ENCODE data around the gene DGKG. TPM values are rescaled to one million over a fixed set of nuclear protein-coding genes. Genes with fewer than 3 reads are reported as not detected.

Gene DGKG
- total RNA-seq, 2 donors from 2014 or later: 0.49 to 1.5 TPM

DNA sequence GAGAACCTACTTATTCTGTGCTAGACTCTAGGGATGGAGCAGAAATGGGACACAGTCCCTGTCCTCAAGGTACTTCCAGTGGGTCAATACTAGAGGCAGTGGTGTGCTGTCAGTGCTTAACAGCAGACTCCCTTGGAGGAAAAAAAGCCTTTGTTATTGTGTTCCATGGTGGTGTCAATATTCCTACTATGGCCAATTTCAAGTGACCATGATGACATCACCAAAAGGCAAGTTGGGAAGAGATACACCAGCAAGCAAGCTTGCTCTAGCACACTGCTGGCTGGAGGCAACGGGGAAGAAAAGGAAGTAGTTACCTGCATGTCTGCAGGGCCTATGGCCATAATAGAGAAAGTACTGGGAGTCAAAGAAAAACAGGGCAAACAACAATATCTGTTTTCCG is 163.6 kb downstream of the DGKG start:
- ATAC-seq: no peak
- no peak for DNase-seq
- intact Hi-C loops (cut with DNase I, micrococcal nuclease): no loop called here

DNA sequence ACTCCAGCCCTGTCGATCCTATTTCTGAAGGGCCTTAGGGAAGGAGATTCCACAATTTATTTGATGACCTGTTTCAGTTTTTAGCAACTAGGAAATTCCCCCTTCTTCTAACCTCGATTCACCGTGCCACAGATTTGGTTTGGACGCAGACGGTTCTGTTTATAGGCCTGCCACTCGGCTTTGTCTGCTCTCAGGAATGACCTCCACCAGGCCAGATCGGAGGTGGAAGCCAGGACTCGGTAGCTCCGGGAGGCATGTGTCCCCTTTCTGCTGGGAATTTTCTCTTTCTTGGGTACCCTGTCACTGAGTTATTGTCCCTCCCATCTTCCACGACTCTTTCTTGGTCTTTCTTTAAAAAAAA is 167.6 kb downstream of the DGKG start:
- intact Hi-C loops (cut with DNase I, micrococcal nuclease): no loop called here
- no peak for DNase-seq
- no peak for ATAC-seq

- ATAC-seq (no peak), DNase-seq (no peak)
- intact Hi-C loops (cut with DNase I, micrococcal nuclease): no loop called here
Measured at GRCh38 chr3:186193534-186194450, 168.2 kb downstream of the DGKG start.

DNA sequence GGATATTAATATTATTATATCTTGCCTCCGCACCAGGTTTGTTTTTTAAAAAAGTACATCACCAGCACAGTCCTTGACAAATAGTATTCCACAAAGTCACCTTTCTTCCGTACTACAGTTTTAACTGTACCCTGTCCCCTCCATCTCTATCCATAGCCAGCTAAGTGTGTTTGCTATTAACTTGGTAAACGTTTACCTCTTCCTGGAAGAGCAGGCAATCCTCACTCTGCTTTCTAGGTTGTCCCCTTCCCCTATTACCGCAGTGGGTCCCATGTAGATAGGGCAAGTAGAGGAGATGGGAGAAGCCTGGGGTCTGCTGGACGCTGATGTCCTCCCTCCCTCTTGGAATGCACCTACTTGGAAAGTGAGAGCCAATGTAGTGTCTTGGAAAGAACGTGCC is 169.2 kb downstream of the DGKG start:
- ATAC-seq (no peak), DNase-seq (no peak)
- intact Hi-C loops (cut with DNase I, micrococcal nuclease): no loop called here

- no peak for DNase-seq
- intact Hi-C loops (cut with DNase I, micrococcal nuclease): no loop called here
- ATAC-seq: no peak
Measured at GRCh38 chr3:186189492-186189891, 172.5 kb downstream of the DGKG start.

DNA sequence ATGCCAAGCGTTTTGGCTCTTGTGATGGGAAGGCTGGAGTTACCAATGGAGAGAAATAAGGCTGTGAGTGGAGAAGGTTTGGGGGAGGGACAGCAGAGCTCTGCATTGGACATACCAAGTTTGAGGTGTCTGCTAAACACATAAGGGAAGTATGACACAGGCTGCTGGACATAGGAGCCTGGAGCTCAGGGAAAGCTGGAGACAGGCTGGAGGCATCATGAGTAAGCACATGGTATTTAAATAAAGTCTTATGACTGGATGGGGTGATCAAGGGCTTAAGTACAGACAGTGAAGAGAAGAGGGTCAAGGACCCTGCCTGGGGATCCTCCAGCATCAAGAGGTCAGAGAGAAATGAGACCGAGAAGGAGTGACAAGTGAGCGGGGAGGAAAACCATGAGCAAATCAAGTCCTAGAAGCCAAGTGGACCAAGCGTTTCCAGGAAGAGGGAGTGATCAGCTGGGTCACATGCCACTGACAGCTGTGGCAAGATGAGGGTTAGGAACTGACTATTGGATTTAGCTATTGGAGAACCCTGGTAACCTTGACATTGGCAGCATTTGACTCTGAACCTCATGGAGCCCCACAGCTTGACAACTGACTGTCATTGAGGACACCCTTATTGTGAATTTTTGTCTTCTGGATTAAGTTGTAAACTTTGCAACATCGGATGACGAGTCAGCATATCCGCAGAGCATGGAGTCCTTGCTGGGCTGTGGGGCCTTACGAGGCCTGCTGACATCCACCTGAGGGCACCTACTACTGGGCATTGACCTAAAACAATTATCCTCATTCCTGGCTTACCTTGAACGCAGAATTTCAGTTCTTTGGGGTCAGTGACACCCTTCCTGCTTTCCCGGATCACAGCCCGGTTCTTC is 174.4 kb downstream of the DGKG start:
- intact Hi-C loops (cut with DNase I, micrococcal nuclease): no loop called here
- no peak for ATAC-seq
- DNase-seq: no peak

DNA sequence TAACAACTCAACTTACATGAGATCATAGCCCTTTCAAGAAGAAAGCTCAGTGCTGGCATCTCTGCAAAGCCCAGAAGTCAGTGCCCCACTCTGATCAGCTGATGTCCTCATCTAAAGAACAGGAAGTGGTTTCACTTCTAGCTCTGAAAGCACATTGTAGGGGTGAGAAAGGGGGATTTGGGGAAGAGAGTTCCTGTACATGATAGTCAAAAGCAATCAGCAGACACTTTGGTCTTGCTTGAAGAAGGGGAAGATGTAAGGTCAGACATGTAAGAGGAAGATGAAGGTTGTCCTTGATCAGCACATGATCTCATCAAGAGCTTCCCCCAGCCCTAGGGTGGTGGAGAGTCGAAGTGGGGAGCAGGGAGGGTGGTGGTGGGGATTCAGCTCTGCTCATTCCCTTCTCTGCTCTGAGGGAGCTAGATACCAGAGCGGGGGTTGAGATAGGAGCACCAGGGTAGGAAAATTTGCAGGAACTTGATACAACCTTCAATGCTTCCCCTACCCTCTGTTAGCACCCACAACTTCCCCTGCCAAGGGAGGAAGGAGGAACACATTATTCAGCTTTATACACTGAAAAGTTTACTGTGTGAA is 176.7 kb downstream of the DGKG start:
- intact Hi-C loops (cut with DNase I, micrococcal nuclease): no loop called here
- ATAC-seq (no peak), DNase-seq (no peak)

DNA sequence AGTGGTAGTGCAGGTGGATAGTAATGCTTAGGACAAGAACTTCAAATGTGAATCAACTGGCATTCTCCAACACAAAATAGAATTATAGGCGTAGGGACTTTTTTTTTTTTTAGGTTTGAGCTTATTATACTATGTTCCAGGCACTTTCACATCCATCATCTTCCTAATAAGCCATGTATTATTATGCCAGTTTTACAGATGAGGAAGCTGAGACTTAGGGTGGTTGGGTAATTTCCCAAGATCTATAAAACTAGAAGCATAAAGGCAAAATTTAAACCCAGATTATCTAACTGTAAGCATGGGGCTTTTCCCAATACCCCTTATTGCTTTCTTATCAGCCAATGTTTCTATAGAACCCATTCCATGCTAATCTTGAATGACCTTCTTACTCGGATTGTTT is 178.0 kb downstream of the DGKG start:
- ATAC-seq (no peak), DNase-seq (no peak)
- intact Hi-C loops (cut with DNase I, micrococcal nuclease): no loop called here

DNA sequence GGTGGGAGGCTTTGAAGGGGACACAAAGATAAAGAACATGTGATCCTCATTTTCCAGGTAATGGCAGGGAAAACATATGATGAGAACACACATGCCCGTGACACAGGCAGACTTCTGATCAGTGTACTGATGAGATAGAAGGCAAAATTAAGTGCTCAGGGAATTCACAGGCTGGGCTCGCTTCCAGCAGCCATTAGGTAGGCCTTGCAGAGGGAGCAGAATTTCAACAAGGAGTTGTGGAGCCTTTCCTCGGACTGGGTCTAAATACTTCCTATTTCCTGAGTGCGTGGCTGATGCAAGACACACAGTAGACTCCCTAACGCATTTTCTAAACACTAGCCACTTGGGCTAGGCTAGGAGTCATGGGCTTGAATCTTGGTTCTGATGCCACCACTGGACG is 179.2 kb downstream of the DGKG start:
- intact Hi-C loops (cut with DNase I, micrococcal nuclease): no loop called here
- ATAC-seq (no peak), DNase-seq (no peak)

- intact Hi-C loops (cut with DNase I, micrococcal nuclease): no loop called here
- no peak for DNase-seq
- ATAC-seq: no peak
Measured at GRCh38 chr3:186181901-186182300, 180.1 kb downstream of the DGKG start.

DNA sequence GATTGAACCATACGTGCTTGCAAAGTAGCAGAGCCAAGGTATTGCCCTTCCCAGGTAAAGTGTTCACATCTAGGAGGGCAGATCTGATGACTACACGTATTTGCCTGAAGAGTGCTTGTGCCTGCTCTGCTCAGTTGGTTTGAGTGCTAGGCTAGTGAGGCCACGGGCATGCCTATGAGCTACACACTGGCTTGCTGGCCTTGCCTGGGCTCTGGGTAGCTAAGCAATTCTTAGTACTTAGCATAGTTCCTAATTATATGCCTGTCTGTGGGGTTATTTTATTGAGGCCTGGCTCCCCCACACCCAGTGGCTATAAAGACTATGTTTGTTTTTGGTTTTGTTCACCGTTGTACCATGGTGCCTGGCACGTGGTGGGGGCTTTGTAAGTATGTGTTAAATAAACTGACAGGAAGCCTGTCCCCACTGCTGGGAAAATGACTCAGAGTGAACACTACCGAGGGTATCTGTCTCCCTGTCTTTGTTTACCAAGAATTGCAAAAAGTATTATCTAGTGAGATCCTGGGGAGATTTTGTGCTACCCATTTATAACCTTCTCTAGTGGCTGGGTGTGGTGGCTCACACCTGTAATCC is 181.0 kb downstream of the DGKG start:
- no peak for ATAC-seq

DNA sequence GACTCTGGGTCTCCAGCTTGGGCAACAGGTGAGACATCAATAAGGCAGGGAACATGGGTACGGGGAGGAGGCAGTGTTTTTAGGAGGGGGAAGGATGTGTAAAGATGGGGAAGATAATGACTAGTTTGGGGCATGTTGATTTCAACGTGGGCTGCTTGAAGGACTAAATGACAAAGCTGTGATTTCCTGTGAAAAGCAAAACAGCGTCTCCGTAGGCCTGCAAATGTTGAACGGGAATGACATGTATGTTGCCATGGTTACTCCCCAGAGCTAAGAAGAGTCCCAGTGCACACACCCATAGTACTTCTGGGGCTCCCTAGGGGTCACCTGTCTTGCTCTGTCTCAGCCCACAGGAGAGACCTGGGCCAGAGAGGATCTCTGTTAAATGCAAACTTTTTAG is 181.9 kb downstream of the DGKG start:
- no peak for ATAC-seq
- intact Hi-C loops (cut with DNase I, micrococcal nuclease): no loop called here
- no peak for DNase-seq

More for the DNA sequence above, 181.0 kb downstream of the DGKG start:
- intact Hi-C loops (cut with DNase I, micrococcal nuclease): no loop called here
- DNase-seq: no peak

DNA sequence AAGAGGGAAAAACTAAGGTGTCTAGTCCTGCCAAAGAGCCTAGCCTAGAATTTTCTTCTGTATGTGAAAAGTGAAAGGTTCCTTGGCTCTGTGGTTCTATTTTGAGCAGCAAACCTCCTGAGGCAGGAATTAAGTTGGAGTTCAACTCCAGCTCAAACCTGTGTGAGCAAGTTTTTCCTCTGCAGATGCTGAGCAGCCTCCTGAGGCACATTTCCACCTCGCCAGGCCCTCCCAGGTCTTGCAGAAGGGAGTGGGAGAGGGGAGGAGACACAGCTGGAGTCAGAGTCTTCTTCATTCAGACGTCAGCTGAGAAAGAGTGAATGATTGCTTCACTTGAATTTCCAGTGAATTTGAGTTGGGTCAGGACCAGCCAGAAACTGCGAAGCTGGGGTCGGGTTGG is 183.6 kb downstream of the DGKG start:
- ATAC-seq (no peak), DNase-seq (no peak)
- intact Hi-C loops (cut with DNase I, micrococcal nuclease): no loop called here

DNA sequence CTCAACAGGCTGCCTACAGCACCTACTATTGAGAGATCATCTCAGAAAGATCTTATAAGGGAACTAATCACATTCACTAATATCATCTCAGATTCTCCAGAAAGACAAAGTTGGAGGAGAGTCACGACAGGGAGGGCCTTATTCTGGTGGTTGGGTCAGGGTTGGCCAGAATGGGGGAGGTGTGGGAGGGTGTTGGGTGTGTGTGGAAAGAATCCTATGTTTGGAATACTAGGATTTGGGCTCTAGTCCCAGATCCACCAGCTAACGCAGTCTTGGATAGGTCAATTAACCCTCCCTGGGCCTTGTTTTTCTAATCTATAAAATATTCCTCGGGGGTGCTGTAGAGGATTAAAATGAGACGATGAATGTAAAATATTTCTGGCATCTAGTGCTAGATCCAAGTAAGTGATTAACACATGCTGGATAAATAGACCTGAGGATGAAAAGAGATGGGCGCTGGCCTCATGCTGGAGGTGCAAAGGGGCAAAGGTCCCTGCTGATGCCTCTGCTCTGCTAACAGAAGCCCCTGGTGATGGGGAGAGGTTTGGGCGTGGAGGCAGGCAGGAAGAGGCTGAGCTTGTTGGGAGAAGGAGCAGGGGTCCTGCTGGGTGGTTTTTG is 185.6 kb downstream of the DGKG start:
- no peak for DNase-seq
- intact Hi-C loops (cut with DNase I, micrococcal nuclease): no loop called here
- no peak for ATAC-seq

- intact Hi-C loops (cut with DNase I, micrococcal nuclease): no loop called here
- no peak for ATAC-seq
Measured at GRCh38 chr3:186173224-186173815, 188.7 kb downstream of the DGKG start.

GRCh38 chr3:186172353-186172752 is 189.7 kb downstream of the DGKG start:
- no peak for ATAC-seq
- no peak for DNase-seq
- intact Hi-C loops (cut with DNase I, micrococcal nuclease): no loop called here

More at GRCh38 chr3:186173224-186173815, 188.7 kb downstream of the DGKG start:
- no peak for DNase-seq

DNA sequence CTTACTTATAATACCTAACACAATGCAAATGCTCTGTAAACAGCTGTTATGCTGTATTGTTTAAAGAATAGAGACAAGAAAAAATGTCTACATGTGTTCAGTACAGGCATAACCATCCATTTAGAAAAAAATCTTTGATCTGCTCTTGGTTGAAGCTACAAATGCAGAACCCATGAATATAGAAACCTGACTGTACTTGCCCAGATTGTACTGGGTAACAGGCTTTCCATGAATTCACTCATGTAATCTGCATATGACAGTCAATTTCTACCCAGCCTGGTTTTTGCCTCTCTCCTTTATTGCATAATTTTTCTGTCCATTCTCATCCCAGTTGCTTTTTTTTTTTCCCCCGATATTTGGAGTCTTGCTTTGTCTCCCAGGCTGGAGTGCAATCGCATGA is 190.5 kb downstream of the DGKG start:
- ATAC-seq (no peak), DNase-seq (no peak)
- intact Hi-C loops (cut with DNase I, micrococcal nuclease): no loop called here

- ATAC-seq (no peak), DNase-seq (no peak)
- intact Hi-C loops (cut with DNase I, micrococcal nuclease): no loop called here
Measured at GRCh38 chr3:186170516-186170915, 191.5 kb downstream of the DGKG start.

GRCh38 chr3:186169379-186169778 is 192.7 kb downstream of the DGKG start:
- DNase-seq: no peak
- ATAC-seq: no peak
- intact Hi-C loops (cut with DNase I, micrococcal nuclease): no loop called here

Data from left colon (tissue), 2 donors.